GM19372 (cell line): ENCODE measurements around the gene POLE2.
A peak's percentile ranks its signal among the peaks of the same experiment; 100 is the strongest.
"Not testable (repeated sequence)": the region's sequence is repeated elsewhere in the genome, so short reads cannot be mapped to it uniquely, and the experiment has no call there.

Experiments
- ATAC-seq: cut with Tn5 transposase; IDR thresholded peaks from one replicate; pipeline ENCODE4 v1.9.1; 2021; ENCODE audit warnings: mild to moderate bottlenecking, low read depth, moderate library complexity; ENCODE audit not compliant: unreplicated experiment

POLE2 gene

GRCh38 chr14:49670475-49670874, 17.5 kb downstream of the POLE2 start:
- ATAC-seq: no peak

GRCh38 chr14:49659526-49660455, 28.2 kb downstream of the POLE2 start:
- no peak for ATAC-seq

DNA sequence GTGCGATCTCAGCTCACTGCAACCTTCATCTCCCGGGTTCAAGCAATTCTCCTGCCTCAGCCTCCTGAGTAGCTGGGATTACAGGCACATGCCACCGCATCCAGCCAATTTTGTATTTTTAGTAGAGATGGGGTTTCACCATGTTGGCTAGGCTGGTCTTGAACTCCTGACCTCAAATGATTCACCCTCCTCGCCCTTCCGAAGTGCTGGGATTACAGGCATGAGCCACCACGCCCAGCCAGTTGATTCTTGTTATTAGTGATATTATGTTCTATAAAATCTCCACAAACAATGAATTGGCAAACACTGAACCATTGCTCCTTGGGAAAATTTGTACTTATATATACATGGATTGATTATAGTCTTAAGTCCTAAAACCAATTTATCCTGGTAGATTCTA, 30.5 kb downstream of the POLE2 start:
- not testable (repeated sequence) for ATAC-seq

GRCh38 chr14:49654511-49654910, 33.5 kb downstream of the POLE2 start:
- ATAC-seq: no peak

DNA sequence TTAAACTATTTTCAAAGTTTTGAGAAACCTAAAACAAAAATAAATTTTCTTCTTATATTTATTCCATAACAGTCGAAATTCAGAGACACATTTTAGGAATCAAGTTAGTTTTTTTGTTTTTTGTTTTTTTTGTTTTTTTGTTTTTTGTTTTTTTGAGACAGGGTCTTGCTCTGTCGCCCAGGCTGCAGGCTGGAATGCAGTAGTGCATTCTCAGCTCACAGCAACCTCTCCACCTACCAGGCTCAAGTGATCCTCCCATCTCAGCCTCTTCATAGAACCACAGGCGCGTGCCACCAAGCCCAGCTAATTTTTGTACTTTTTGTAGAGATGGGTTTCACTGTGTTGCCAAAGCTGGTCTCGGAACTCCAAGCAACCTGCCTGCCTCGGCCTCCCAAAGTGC, 34.5 kb downstream of the POLE2 start:
- no peak for ATAC-seq

- ATAC-seq: no peak
These were observed 45.9 kb downstream of the POLE2 start for GRCh38 chr14:49642163-49642562.

DNA sequence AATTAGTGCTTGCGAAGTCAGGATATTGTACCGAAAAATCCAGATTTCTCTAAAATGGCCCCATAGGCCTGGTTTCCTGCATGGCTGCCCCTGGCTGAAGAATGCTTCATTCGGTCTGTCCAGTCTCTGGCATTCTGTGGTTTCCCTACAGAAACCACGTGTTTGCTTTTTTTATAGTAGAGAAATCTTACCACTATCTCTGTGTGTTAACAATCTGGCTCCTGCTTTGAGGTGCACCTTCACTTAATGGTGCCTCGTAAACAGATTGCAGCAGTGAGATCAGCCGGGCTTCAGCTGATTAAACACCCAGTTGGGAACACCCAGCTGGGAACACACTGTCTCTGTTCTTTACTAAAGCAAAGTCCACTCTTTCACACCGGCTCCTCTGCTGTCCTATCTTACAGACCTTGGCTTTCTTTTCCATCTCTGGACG, 46.3 kb downstream of the POLE2 start:
- no peak for ATAC-seq

DNA sequence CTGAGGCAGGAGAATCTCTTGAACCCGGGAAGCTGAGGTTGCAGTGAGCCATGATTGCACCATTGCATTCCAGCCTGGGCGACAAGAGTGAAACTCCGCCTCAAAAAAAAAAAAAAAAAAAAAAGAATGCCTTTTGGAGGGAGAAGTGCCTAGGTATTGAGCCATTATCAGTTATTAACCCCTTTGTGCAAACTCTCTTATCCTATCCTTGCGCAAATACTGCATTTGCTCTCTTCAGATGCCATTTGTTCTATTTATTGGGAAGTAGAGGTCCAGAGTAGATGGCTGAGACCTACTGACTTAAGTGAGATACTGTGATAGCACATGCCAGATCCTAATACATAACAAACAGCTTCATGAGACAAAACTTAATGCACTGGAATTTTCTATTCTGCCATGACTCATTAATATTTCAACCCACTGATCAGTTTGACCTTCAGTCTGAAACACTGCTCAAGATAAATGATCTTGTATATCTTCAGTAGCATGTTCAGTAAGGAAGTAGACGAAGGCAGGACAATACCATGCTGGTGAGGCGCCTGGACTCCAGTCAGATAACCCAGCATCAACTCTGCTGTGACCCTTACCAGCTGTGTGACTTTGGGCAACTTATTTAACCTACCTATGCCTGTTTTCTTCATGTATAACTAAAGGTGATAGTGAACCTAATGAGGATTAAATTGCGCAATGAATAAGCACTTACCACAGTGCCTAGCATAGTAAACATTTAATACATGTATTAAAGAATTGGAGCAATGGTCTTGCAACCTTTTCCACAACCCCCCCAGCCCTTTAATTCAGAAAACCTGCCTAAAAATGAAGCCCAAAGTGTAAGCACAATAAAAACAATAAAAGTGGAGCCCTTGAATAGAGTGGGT, 47.2 kb downstream of the POLE2 start:
- ATAC-seq: no peak

- ATAC-seq: no peak
These were observed 50.4 kb downstream of the POLE2 start for GRCh38 chr14:49637534-49638078.

- no peak for ATAC-seq
These were observed 51.1 kb downstream of the POLE2 start for GRCh38 chr14:49636866-49637265.

DNA sequence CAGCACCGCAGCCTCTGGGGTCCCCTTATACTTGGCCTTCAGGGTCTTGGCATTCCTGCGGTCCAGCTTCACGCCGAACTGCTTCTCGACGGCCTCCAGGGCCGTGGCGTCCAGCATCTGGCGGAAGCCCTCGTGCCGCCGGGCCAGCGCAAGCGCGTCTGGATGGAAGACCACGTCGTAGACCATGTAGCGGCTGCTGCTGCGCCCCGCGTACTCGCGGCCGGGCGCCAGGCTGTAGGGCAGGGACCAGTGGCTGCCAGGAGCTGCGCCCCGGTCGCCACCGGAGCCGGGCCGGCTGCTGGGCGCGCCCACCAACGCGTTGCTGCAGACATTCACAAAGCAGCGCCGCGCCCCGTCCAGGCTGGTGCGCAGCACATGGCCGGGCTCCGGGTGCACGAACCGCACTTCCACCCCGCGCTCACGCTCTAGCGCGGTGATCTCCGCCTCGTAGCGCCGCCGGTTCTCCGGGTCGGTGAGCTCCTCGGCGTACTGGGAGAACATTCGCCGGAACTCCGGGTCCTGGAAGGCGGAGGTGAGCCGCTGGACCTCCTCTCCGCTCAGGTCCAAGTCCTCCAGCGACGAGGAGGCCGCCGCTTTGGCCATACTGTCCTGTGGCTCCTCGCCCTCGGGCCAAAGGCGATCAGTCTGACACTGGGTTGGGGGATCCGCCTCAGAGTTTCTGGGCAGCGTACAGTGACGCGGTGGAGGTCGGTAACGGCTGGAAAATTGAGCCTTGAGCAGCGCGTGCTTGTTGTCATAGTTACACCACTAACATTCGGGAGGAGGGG, 53.3 kb downstream of the POLE2 start, which contains the start of gene DNAAF2:
Gene DNAAF2, minus strand, starts transcription at position 698 of the 788 bp plus-strand sequence. Its CDS starts 95 bp downstream, at position 603.
- ATAC-seq: peak; percentile 23

DNA sequence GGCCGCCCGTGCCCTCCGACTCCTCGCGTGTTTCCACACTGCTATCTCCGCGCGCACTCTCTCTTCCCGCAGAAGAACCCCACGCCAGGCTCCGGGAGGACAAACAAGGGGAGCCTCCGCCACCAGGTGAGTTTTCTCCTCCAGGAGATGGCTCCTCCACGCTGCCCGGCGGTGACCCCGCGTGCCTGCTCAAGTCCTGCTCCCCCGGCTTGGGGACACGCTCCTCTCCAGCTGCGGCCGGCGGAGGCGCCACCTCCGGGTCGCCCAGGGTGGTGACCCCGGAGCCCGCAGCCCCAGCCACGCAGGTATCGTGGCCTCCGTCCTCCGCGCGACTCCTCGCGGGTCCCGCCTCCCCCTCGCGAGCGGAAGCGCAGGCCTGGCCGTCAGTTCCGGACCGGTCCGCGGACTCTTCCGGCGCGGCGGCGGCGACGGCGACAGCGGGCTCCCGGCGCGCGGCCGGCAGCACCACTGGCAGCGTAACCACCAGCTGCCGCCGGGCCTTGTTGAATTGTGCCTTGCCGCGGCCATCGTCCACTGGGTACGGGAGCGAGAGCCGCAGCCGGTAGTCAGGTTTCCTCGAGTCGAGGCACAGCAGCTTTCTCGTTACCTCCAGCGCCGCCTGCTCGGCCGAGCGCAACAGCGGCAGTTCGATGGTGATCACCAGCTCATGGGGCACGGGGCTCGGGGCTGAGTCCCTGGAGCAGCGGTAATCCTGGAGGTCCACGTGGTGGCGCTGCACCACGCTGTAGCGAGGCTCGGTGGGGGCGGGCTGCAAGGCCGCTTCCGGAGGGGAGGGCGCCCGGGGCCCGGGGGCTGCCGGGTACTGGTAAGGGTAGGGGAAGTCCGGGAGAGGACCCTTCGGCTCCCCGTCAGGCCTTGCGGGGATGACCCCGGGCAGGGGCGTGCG, 54.1 kb downstream of the POLE2 start:
- ATAC-seq: peak; percentile 74

- ATAC-seq: no peak
These were observed 63.8 kb downstream of the POLE2 start for GRCh38 chr14:49623941-49624839.

GRCh38 chr14:49623387-49623786, 64.6 kb downstream of the POLE2 start:
- no peak for ATAC-seq

- no peak for ATAC-seq
These were observed 65.9 kb downstream of the POLE2 start for GRCh38 chr14:49622022-49622607.

DNA sequence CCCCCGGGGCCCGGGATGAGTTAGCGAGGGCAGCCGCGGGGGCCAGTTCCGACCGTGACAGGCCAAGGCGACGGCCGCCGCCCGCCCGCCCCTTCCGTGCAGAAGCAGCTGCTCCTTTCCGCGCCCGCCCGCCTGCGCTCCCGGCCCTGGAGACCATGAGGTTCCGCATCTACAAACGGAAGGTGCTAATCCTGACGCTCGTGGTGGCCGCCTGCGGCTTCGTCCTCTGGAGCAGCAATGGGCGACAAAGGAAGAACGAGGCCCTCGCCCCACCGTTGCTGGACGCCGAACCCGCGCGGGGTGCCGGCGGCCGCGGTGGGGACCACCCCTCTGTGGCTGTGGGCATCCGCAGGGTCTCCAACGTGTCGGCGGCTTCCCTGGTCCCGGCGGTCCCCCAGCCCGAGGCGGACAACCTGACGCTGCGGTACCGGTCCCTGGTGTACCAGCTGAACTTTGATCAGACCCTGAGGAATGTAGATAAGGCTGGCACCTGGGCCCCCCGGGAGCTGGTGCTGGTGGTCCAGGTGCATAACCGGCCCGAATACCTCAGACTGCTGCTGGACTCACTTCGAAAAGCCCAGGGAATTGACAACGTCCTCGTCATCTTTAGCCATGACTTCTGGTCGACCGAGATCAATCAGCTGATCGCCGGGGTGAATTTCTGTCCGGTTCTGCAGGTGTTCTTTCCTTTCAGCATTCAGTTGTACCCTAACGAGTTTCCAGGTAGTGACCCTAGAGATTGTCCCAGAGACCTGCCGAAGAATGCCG, 66.7 kb downstream of the POLE2 start:
- peak; percentile 23 for ATAC-seq
